Heart left ventricle (tissue), 13 donors: Measurements from ENCODE around the gene WDR70.

Experiments
- POLR2A ChIP-seq, 2 donors: fragments of 450-650 bp; IDR thresholded peaks; one replicate each; pipeline ENCODE4 v1.6.1; 2017; ENCODE audit warnings: antibody characterized with exemption in 2 of 2, mild to moderate bottlenecking in 2 of 2, moderate library complexity in 2 of 2
- TF ChIP-seq, protein P1 (sequence below), 12 donors: fragments of 200-600 bp; sonication (generic) in 4 of 12; IDR thresholded peaks; one replicate each; pipeline versions ENCODE4 v1.5.0 to v1.8.0; 2018 to 2022; ENCODE audit warnings: antibody characterized with exemption in 12 of 12, mild to moderate bottlenecking in 5 of 12
- donor health status: ischemic (EF 13 %, LVEDD 7.1; RV severe dilation, severe dysfunction).
- donor health status: DM: no; HTN: yes; CAD: no.
- donor health status: DM: no; HTN: no; CAD: no.
- donor health status: ischemic (EF 25% LVEDD 6.9; RV normal size, moderate dysfunction).
- donor health status: ischemic (EF 25% LVEDD 5.7; RV mildly dilated, moderate dysfunction).
- donor health status: ischemic (EF 35%, LVEDD 5.7; RV mildly dilated, moderate dysfunction).
- donor health status: nonischemic (EF 11% LVEDD 7.7; RV severe dilation, severe dysfunction).
- donor health status: DM: yes; HTN: yes; CAD: no.
- donor health status: PGD.
- donor health status: ischemic (EF 29% LVEDD 5.4; RV normal size, mild dysfunction).
- donor health status: nonischemic (EF 23%, LVEDD 6.1; RV moderate dilation, normal function).

DNA sequence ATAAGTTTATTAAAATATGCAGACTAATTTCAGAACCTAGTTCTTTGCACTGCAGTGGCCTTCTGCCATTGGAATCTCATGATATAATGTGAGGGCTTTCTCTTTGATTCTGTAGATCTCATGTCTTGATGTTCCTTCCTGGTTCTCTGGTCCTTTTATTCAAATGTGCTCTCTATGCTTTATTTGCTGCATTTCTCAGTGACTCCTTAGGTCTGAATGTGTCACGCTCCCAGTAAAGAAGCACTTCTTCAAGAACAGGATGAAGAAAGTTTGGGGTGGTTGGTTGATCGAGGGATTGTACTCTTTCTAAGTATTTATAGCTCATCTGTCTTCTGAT lies 338.1 kb downstream of the WDR70 start:
- TF ChIP-seq, protein P1, sequence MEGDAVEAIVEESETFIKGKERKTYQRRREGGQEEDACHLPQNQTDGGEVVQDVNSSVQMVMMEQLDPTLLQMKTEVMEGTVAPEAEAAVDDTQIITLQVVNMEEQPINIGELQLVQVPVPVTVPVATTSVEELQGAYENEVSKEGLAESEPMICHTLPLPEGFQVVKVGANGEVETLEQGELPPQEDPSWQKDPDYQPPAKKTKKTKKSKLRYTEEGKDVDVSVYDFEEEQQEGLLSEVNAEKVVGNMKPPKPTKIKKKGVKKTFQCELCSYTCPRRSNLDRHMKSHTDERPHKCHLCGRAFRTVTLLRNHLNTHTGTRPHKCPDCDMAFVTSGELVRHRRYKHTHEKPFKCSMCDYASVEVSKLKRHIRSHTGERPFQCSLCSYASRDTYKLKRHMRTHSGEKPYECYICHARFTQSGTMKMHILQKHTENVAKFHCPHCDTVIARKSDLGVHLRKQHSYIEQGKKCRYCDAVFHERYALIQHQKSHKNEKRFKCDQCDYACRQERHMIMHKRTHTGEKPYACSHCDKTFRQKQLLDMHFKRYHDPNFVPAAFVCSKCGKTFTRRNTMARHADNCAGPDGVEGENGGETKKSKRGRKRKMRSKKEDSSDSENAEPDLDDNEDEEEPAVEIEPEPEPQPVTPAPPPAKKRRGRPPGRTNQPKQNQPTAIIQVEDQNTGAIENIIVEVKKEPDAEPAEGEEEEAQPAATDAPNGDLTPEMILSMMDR (IDR thresholded peaks at IDR 0.05), result no peak
- TF ChIP-seq POLR2A (IDR thresholded peaks at IDR 0.05), result no peak
